HG03025 (cell line): Measurements from ENCODE around the gene FNBP1.

Experiments
- ATAC-seq: cut with Tn5 transposase; IDR thresholded peaks from one replicate; pipeline ENCODE4 v1.9.1; 2021; ENCODE audit warnings: mild to moderate bottlenecking, moderate library complexity; ENCODE audit not compliant: unreplicated experiment, low FRiP score

FNBP1 gene

GRCh38 chr9:129932303-129933151 lies 110.5 kb downstream of the FNBP1 start:
- ATAC-seq = no peak

- ATAC-seq = no peak
Measured at GRCh38 chr9:129930743-129931142, 112.2 kb downstream of the FNBP1 start.

- ATAC-seq = no peak
Measured at GRCh38 chr9:129929496-129930125, 113.4 kb downstream of the FNBP1 start.

DNA sequence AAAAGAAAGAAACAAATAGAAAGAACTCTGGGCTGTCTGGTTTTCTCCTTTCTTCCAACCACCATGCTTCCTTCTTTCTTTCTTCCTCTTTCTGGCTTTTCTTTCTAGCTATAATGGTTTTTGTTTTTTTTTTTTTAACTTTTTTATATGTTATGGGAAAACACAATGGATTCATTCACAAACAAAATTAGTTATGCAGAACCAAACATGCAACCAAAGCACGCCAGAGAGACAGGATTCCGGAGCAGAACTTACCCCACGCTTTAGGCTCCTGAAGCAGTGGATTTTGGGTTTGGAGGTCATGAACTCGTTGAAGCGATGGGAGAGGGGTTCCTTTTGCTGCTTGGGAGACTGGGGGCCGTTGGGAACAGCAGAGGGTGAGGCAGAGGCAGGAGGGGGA lies 119.4 kb downstream of the FNBP1 start:
- no peak for ATAC-seq

DNA sequence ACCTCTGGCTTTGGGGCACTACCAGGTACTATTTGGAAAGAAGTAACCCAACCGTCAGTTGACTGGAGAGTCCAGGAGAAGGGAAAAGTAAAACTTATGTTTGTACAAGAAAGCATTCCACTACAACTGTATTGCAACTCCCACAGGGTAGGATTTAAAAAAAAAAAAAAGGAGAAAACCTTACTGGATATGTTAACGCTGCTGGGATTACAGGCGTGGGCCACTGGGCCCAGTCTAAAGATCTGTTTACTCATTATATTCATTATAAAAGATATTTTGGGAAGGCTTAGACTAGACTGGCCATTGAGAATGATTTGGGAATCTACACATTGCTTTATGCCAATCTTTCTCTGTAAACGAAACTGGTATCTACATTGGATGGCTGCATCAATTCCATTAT lies 121.1 kb downstream of the FNBP1 start:
- no peak for ATAC-seq

DNA sequence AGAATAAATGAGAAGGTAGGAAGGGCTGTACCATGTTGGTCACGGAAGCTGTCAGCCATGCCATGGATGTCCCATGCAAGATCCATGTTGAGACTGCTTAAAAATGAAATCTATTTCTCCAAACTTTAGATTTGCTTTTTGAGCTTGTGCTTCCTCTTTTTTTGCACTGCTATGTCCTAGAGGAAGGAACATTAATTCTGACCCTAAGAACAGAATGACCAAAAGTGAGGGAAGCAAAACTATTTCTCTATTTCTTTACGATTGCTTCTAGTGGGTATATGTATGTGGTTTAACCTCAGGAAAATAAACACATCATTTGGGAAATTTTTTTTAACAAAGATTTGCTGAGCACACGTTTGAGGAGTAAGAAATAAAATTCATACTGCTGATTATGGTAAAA lies 123.1 kb downstream of the FNBP1 start:
- ATAC-seq = no peak

DNA sequence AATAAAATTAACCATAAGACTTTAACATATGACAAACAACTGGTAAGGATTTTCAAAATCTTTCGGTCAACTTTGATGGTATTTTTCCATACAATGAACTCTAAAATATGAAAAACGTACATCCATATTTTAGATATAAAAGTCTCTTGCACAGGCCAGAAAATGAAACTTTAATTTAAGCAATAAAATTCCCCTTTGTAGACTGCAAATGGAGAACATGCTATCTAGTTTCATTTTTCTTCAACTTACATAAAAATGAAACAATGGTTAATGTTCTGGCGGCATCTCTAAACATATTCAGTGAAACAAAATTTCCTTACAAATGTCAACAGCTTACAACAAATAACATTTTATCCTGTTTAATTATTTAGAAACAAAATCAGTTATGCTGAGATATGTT lies 123.7 kb downstream of the FNBP1 start:
- no peak for ATAC-seq

DNA sequence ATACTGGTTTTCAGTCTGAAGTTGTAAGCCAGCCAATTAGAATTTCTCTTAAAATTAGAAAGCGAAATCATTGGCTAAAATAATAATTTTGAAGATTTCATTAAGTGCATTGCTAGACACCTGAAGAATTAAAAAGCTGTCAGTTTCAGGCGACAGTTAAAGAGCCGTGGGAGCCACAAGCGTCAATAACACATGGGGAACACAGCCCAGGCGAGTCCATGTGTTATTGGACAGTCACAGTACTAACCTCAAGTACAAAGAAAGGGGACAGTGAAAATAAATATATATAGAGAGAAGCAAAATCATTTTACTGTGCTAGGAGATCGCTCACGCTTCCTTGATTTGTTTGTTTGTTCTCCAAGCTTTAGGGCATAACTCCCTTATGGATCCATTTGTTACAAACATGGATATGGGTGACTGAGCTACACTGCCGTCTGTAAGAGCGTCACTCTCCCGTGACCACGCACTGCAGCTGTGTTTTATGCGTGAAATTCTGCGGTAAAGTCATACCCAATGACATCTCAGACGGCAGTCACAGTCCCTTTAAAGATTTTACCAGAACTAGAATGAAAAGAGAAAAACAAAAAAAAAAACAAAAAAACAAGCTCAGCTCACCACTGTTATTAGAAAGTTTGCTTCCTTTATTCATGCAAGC lies 124.6 kb downstream of the FNBP1 start:
- no peak for ATAC-seq

DNA sequence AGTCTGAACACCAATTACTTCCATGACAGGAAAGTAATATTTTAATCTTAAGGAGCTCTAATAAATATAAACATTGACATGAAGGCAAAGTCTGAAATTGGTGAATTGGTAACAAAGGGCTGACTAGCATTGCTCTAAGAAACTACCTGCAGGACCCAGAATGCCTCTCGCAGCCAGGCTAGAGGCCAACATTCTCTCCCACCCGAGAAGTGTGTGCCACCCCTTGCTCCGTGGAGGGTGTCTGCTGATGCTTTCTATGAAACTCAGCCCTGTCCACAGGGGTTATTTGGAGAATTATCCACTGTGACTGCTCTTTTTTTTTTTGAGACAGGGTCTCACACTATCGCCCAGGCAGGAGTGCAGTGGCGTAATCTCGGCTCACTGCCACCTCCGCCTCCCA lies 126.3 kb downstream of the FNBP1 start:
- no peak for ATAC-seq

GRCh38 chr9:129914051-129914450 lies 128.9 kb downstream of the FNBP1 start:
- no peak for ATAC-seq

DNA sequence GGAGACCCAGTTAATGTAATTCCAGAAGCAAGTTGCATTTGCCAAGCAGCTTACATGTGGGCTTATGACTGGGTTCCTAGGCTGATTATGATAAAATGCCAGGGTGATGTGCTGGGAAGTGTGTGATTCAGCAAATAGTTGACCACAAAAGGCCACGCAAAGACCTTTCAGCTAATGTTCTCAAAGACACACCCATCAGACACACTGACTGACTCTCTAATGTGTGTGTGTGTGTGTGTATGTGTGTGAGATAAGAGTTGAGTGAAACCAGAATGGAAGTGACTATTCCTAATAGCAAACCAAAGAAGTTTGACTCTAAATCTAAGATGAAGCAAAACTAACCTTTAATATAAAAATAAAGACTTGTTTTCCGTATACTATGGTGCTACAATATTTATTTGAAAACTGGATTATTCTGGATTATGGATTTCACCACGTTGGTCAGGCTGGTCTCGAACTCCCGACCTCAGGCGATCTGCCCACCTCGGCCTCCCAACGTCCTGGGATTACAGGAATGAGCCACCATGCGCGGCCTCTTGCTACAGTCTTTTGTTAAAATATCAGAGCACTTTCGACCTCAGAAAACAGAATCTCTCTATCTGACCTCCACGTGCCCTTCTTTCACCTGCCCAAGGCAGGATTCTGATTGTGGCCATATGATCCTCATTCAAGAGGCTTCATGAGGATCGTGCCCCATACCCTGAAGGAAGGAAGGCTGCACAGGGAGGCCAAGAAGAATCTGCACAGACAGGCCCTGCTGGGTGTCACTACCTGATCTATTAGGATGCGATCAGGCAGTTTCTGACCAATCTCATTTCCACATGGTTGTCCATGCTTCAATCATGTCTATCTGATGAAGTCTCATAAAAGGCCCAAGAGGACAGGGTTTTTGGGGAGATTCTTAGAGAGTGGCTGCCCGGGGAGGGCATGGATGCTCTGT lies 132.1 kb downstream of the FNBP1 start:
- no peak for ATAC-seq

DNA sequence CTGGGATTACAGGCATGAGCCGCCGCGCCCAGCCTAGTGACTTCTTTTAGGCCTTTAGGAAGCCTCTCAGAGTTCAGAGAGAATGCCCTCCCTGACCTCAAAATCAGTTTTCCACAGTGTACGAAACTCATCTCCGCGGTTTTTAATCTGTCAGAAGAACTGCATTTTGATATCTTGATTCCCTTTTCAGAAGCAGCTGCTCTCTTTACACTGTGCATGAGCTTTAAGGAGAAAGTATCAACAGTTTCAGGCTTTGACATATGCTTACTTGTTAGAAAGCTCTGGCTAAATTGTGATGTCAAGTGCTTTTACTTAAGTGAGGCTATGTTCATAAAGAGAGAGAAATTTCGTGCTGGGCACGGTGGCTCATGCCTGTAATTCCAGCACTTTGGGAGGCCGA lies 133.1 kb downstream of the FNBP1 start:
- no peak for ATAC-seq

- ATAC-seq = no peak
Measured at GRCh38 chr9:129908906-129909305, 134.1 kb downstream of the FNBP1 start.

GRCh38 chr9:129907201-129907600 lies 135.8 kb downstream of the FNBP1 start:
- no peak for ATAC-seq

DNA sequence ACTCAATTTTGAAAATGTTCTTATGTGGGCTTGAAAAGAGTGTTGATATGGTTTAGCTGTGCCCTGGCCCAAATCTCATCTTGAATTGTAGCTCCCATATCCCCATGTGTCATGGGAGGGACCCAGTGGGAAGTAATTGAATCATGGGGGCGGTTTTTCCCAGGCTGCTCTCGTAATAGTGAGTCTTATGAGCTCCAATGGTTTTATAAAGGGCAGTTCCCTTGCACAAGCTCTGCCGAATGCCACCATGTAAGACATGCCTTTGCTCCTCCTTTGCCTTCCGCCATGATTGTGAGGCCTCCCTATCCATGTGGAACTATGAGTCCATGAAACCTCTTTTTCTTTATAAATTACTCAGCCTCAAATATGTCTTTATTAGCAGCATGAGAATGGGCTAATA lies 136.7 kb downstream of the FNBP1 start:
- ATAC-seq = no peak

DNA sequence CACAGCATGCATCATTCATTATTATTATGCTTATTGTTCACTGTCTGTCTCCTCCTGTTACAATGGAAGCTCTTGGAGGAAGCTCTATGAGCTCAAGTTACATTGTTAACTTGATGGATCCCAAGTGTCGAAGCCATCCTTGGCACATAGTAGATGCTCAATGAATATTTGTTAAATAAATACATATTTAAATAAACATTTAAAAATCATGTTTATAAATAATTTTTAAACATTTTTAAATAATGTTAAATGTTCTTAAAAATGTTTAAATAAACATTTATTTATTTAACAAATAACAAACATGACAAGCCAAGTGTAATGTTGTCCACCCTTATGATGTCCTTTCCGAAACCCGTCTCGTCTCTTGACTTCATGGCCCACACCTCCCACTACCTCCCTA lies 138.3 kb downstream of the FNBP1 start:
- ATAC-seq = no peak

DNA sequence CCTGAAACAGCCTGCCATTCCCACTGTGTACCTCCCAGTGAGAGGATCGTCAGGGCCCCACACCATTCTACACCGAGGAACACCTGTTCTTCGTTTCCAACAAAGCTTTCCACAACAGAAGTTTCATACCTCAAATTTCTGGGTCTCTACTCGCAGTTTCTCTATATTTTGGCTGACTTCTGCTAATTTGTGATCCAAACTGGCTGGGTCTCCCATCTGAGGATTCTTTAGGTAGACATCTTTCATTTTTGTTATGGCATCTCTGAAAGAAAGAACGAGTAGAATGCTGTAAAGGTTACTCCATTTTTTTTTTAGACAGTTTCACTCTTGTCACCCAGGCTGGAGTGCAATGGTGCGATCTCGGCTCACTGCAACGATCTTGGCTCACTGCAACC lies 140.3 kb downstream of the FNBP1 start:
- no peak for ATAC-seq

DNA sequence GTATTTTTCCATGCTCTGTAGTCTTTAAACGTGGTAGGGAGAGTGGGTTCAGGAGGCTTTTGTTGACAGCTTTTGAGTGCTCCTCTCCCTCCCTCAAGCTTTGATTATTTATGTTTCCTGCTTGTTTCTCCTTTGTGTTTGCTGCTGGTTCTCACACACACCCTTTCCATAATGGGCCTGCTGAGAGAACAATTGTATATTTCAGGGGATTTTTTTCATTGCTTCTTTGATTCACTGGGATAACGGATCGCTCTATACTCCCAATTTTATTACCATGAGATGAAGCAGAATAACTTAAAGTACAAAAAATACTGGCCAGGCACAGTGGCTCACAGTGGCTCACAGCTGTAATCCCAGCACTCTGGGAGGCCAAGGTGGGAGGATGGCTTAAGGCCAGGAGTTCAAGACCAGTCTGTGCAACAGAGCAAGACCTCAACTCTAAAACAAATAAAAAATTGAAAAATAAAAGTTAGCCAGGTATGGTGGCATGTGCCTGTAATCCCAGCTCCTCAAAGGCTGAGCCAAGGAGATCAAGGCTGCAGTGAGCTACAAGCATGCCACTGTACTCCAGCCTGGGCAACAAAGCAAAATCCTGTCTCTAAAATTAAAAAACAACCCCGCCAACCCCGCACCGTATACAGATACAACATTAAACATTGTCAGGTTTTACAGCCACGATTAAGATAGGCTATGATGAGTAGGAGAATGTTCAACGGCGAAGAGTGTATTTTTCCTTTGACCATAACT lies 140.8 kb downstream of the FNBP1 start:
- ATAC-seq = no peak

- ATAC-seq = no peak
Measured at GRCh38 chr9:129900263-129901027, 142.5 kb downstream of the FNBP1 start.
